ENCODE data around the gene BSND.

GRCh38 chr1:55061000-55061705, 62.4 kb downstream of the BSND start:
- TF ChIP-seq CTCF (IDR thresholded peaks at IDR 0.05), result no peak
- TF ChIP-seq POLR2A (IDR thresholded peaks at IDR 0.05), result no peak
